Left lung (tissue), 10 donors: ENCODE data around the gene PRKCQ. TPM values are rescaled to one million over a fixed set of nuclear protein-coding genes. Genes with fewer than 3 reads are reported as not detected.

Experiments used
- ATAC-seq: fragments of 200-7000 bp; cut with Tn5 transposase; one replicate; pipeline ENCODE4 v1.9.1; 2020; ENCODE audit warnings: moderate library complexity
- DNase-seq, 4 donors: peaks; one replicate each; pipeline ENCODE4 v3.0.0-alpha.2; 2013 to 2020
- H3K27ac ChIP-seq, 2 donors: fragments of 200-600 bp; sonication (generic) in 1 of 2; one replicate each; pipeline versions ENCODE4 v1.5.0 to v1.8.0; 2020 to 2021
- H3K27me3 ChIP-seq, 2 donors: fragments of 200-600 bp; sonication (generic) in 1 of 2; one replicate each; pipeline versions ENCODE4 v1.5.0 to v1.8.0; 2020 to 2021
- H3K36me3 ChIP-seq, 2 donors: fragments of 200-600 bp; sonication (generic) in 1 of 2; one replicate each; pipeline versions ENCODE4 v1.5.0 to v1.8.0; 2020 to 2021
- H3K4me1 ChIP-seq, 2 donors: fragments of 200-600 bp; one replicate each; pipeline ENCODE4 v1.8.0; 2021
- H3K4me3 ChIP-seq, 2 donors: fragments of 200-600 bp; sonication (generic) in 1 of 2; one replicate each; pipeline versions ENCODE4 v1.5.0 to v1.8.0; 2020 to 2021; ENCODE audit warnings: mild to moderate bottlenecking in 1 of 2
- H3K9me3 ChIP-seq, 2 donors: fragments of 200-600 bp; sonication (generic) in 1 of 2; one replicate each; pipeline versions ENCODE4 v1.5.0 to v1.8.0; 2020 to 2021
- intact Hi-C, 2 donors: fragments of 100-400 bp; cut with DNase I; formaldehyde crosslinking; loops; one replicate each; pipeline versions ENCODE4 v1.11.2 to v1.14.2; 2022
- polyA plus RNA-seq, 6 donors: library from polyadenylated mRNA; unstranded; fragments of 120-200 nt; gene quantifications; one replicate each; pipeline ENCODE4 v1.2.1, GENCODE V29; 2013; ENCODE audit not compliant: insufficient read length in 6 of 6
- total RNA-seq, 2 donors: library from RNA; stranded (reverse); fragmentation: NEBNext Ultra II Directional; extraction: Animal tissue kit (Norgen Biotek cat#: 25700); gene quantifications; one replicate each; pipeline ENCODE4 v1.2.1, GENCODE V29; 2021
- TF ChIP-seq, protein P1 (sequence below), 2 donors: fragments of 200-600 bp; sonication (generic) in 1 of 2; IDR thresholded peaks; one replicate each; pipeline versions ENCODE4 v1.5.0 to v1.8.0; 2021; ENCODE audit warnings: antibody characterized with exemption in 2 of 2
- donor health status: DM: no; HTN: yes; CAD: no.
- donor health status: DM: no; HTN: no; CAD: no.

Gene PRKCQ
- total and polyA plus RNA-seq, 8 donors = 5.5 to 7.3 (median 6.4) TPM

DNA sequence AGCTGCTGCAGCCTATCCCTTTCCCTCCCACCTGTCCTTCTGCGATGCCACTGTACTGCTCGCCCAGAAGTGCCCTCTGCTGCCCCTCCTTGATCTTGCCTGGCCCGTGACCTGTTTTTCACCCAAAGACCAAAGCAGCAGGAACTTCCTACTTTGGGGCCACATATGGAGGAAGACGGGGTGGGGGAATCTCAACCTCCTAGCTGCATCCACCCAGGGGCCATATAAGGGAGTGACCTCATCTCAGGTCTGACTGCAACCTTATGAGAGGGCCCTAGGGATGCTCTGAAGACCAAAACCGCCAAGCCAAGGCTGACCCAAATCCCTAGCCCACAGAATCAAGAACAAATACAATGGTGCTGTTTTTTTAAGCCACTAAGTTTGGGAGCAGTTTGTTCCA is 15.7 kb downstream of the PRKCQ start:
- no peaks in the 10 kb centered on the region for H3K36me3 ChIP-seq
- DNase-seq (no peak), ATAC-seq (no peak)
- peaks cover 0 to 47% of the 10 kb centered on the region in 2 donors for H3K4me1 ChIP-seq
- TF ChIP-seq, protein P1, sequence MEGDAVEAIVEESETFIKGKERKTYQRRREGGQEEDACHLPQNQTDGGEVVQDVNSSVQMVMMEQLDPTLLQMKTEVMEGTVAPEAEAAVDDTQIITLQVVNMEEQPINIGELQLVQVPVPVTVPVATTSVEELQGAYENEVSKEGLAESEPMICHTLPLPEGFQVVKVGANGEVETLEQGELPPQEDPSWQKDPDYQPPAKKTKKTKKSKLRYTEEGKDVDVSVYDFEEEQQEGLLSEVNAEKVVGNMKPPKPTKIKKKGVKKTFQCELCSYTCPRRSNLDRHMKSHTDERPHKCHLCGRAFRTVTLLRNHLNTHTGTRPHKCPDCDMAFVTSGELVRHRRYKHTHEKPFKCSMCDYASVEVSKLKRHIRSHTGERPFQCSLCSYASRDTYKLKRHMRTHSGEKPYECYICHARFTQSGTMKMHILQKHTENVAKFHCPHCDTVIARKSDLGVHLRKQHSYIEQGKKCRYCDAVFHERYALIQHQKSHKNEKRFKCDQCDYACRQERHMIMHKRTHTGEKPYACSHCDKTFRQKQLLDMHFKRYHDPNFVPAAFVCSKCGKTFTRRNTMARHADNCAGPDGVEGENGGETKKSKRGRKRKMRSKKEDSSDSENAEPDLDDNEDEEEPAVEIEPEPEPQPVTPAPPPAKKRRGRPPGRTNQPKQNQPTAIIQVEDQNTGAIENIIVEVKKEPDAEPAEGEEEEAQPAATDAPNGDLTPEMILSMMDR (IDR thresholded peaks at IDR 0.05) = no peak
- H3K9me3 ChIP-seq = no peaks in the 10 kb centered on the region
- H3K27ac ChIP-seq = no peak overlapping the region
- intact Hi-C loops = no loop called here
- H3K4me3 ChIP-seq = no peak overlapping the region
- H3K27me3 ChIP-seq = no peaks in the 10 kb centered on the region

DNA sequence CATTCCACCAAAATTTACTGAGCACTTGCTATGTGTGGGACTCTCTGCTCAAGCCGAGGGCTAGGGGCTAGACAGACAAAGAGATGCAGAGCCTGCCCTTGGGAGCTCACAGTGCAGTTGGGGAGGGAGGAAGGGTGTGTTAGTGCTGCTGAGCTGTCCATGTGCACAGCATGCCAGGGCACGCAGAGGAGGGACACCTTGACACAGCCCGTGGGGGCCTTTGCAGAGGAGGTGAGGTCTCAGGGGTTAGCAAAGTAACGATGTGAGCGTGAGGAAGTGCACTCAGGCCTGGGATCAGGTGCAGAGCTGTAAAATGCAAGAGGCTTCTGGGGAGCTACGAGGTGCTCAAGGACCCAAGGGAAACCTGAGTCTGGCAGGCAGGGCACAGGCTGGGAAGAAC is 16.3 kb downstream of the PRKCQ start:
- no peak for ATAC-seq
- intact Hi-C loops = no loop called here
- H3K36me3 ChIP-seq = no peaks in the 10 kb centered on the region

DNA sequence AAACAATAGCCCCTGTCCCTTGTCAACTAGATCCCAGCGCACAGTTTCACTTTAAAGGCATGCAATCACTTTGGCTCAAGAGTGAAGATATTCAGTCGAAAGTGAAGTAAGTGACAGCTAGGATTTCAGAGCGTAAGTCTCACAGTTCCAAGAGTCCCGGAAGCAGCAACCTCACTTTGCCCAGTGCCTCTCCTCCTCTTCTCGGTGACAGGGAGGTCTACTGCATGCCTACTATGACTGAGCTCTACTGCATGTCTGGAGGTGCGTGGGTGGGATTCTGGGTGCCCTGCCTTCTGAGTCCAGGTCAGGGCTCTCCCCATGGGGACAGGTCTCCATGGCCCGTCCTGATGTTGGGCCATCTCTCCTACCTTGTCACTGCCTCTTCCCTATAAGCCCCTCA is 17.0 kb downstream of the PRKCQ start:
- H3K4me1 ChIP-seq = peaks cover 0 to 47% of the 10 kb centered on the region in 2 donors
- ATAC-seq (peak; percentile 58), DNase-seq (no peak)
- intact Hi-C loops = no loop called here
- H3K9me3 ChIP-seq = no peaks in the 10 kb centered on the region
- H3K27ac ChIP-seq = peak overlapping the region in 1 of 2 donors; percentile 26
- H3K36me3 ChIP-seq = no peaks in the 10 kb centered on the region
- H3K4me3 ChIP-seq = no peak overlapping the region
- TF ChIP-seq, protein P1 (IDR thresholded peaks at IDR 0.05) = no peak
- H3K27me3 ChIP-seq = no peaks in the 10 kb centered on the region

More for the DNA sequence above, 16.3 kb downstream of the PRKCQ start:
- TF ChIP-seq, protein P1 (IDR thresholded peaks at IDR 0.05) = no peak
- H3K4me3 ChIP-seq = no peak overlapping the region
- no peak for DNase-seq
- H3K27me3 ChIP-seq = no peaks in the 10 kb centered on the region
- no peak overlapping the region for H3K27ac ChIP-seq
- H3K9me3 ChIP-seq = no peaks in the 10 kb centered on the region
- H3K4me1 ChIP-seq = peaks cover 0 to 47% of the 10 kb centered on the region in 2 donors

DNA sequence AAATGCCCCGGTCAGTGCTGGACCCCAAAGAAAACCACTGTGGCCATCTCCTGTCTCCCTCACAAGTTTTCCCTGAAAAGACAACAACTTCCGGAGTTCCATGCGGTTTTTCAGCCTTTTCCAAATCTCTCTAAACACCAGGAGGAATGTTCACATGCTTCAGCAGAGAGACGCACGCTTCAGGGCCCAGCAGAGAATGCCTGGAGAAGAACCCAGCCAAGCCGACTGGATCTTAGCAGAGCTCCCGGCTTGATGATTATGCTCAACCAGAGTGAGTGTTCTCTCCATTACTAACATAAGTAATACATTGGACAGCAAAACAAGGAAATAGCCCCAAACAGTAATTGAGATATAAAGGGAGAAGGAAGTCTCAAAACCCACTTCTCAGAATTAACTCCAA is 17.9 kb downstream of the PRKCQ start:
- peaks cover 0 to 47% of the 10 kb centered on the region in 2 donors for H3K4me1 ChIP-seq
- no peaks in the 10 kb centered on the region for H3K9me3 ChIP-seq
- no peak overlapping the region for H3K4me3 ChIP-seq
- intact Hi-C loops = no loop called here
- ATAC-seq = no peak
- H3K27ac ChIP-seq = no peak overlapping the region
- TF ChIP-seq, protein P1 (IDR thresholded peaks at IDR 0.05) = no peak
- no peaks in the 10 kb centered on the region for H3K36me3 ChIP-seq
- DNase-seq = no peak
- no peaks in the 10 kb centered on the region for H3K27me3 ChIP-seq

DNA sequence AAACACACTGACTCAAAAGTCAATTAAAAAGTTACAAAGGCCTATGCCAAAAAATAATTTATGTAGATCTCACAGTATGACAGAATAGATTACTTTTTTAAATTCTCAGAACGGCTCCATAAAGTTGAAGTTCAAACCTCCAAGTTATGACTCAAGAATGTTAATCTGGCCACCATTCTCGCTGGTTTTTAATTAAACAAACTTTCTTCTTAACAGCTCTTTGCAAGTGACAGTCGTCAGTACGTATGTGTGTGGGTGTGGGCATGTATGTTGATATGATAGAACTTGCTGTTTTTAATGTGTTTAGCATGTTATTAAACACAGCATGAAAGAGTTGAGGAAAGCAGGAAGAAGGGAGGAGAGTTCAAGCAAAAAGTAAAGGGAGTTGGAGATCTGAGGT is 18.5 kb downstream of the PRKCQ start:
- no peak for ATAC-seq
- peaks cover 0 to 47% of the 10 kb centered on the region in 2 donors for H3K4me1 ChIP-seq
- intact Hi-C loops = no loop called here

More for the DNA sequence above, 18.5 kb downstream of the PRKCQ start:
- Histone ChIP-seq H3K9me3 (no peaks in the 10 kb centered on the region), H3K4me3 (no peak overlapping the region), H3K27ac (no peak overlapping the region), H3K27me3 (no peaks in the 10 kb centered on the region), H3K36me3 (no peaks in the 10 kb centered on the region)
- DNase-seq = no peak
- TF ChIP-seq, protein P1 (IDR thresholded peaks at IDR 0.05) = no peak
